ENCODE results near the gene CDH22.

Gene CDH22

GRCh38 chr20:46303176-46303956 lies 4.9 kb downstream of the CDH22 start:
- no peak for DNase-seq

GRCh38 chr20:46302106-46302505 lies 6.2 kb downstream of the CDH22 start:
- DNase-seq = no peak

- DNase-seq = no peak
Measured at GRCh38 chr20:46300281-46300680, 8.0 kb downstream of the CDH22 start.

GRCh38 chr20:46299078-46299477 lies 9.2 kb downstream of the CDH22 start:
- peak in 5 of 56 donors; percentile 4 to 18 (median 8) for DNase-seq

- DNase-seq = no peak
Measured at GRCh38 chr20:46298374-46298773, 9.9 kb downstream of the CDH22 start.

- no peak for DNase-seq
Measured at GRCh38 chr20:46296526-46297250, 11.6 kb downstream of the CDH22 start.

GRCh38 chr20:46293084-46293483 lies 15.2 kb downstream of the CDH22 start:
- no peak for DNase-seq

- no peak for DNase-seq
Measured at GRCh38 chr20:46291401-46291800, 16.9 kb downstream of the CDH22 start.

- DNase-seq = no peak
Measured at GRCh38 chr20:46289432-46289831, 18.9 kb downstream of the CDH22 start.

- no peak for DNase-seq
Measured at GRCh38 chr20:46286977-46287376, 21.3 kb downstream of the CDH22 start.

- peak in 6 of 56 donors; percentile 14 to 48 (median 26) for DNase-seq
Measured at GRCh38 chr20:46286382-46286781, 21.9 kb downstream of the CDH22 start.

- DNase-seq = no peak
Measured at GRCh38 chr20:46285740-46286139, 22.6 kb downstream of the CDH22 start.

- DNase-seq = no peak
Measured at GRCh38 chr20:46285072-46285471, 23.2 kb downstream of the CDH22 start.

GRCh38 chr20:46284040-46284427 lies 24.3 kb downstream of the CDH22 start:
- no peak for DNase-seq

- no peak for DNase-seq
Measured at GRCh38 chr20:46283426-46284039, 24.8 kb downstream of the CDH22 start.

GRCh38 chr20:46282669-46283068 lies 25.6 kb downstream of the CDH22 start:
- DNase-seq = no peak

GRCh38 chr20:46279103-46279502 lies 29.2 kb downstream of the CDH22 start:
- no peak for DNase-seq

- peak in 5 of 56 donors; percentile 13 to 30 (median 19) for DNase-seq
Measured at GRCh38 chr20:46277602-46278001, 30.7 kb downstream of the CDH22 start.

- no peak for DNase-seq
Measured at GRCh38 chr20:46276531-46276930, 31.8 kb downstream of the CDH22 start.

GRCh38 chr20:46275091-46275490 lies 33.2 kb downstream of the CDH22 start:
- DNase-seq = no peak

GRCh38 chr20:46273717-46274116 lies 34.6 kb downstream of the CDH22 start:
- DNase-seq = no peak

GRCh38 chr20:46272389-46273047 lies 35.8 kb downstream of the CDH22 start:
- DNase-seq = no peak
